H1 (cell line): ENCODE data around the gene VWF. TPM values are rescaled to one million over a fixed set of nuclear protein-coding genes. Genes with fewer than 3 reads are reported as not detected.

Source experiments
- CHD7 ChIP-seq: fragments of 300-600 bp; sonication (generic); IDR thresholded peaks from 2 replicates; pipeline ENCODE4 v1.7.1; 2012; ENCODE audit warnings: low read length, moderate library complexity, mild to moderate bottlenecking, inconsistent platforms; ENCODE audit not compliant: insufficient replicate concordance
- CTBP2 ChIP-seq: IDR thresholded peaks from 2 replicates; pipeline ENCODE4 v1.7.0; 2011; ENCODE audit warnings: borderline replicate concordance, mild to moderate bottlenecking, moderate library complexity, mixed read lengths, low read length; ENCODE audit not compliant: insufficient read depth, insufficient read length
- E2F6 ChIP-seq: IDR thresholded peaks from 2 replicates; pipeline ENCODE4 v1.6.1; 2012; ENCODE audit warnings: inconsistent platforms
- POU5F1 ChIP-seq: IDR thresholded peaks from 2 replicates; pipeline ENCODE4 v1.6.1; 2011; ENCODE audit warnings: low read depth, mild to moderate bottlenecking, low read length, moderate library complexity
- SIX5 ChIP-seq: IDR thresholded peaks from 2 replicates; pipeline ENCODE4 v1.6.1; 2011; ENCODE audit warnings: mild to moderate bottlenecking, low read depth, low read length
- TAF7 ChIP-seq: optimal IDR thresholded peaks from 2 replicates; pipeline ENCODE3; 2011; ENCODE audit warnings: low read depth, mild to moderate bottlenecking, inconsistent platforms, low read length, moderate library complexity, borderline replicate concordance
- TEAD4 ChIP-seq: IDR thresholded peaks from 2 replicates; pipeline ENCODE4 v1.6.1; 2012; ENCODE audit warnings: low read depth, low read length, inconsistent platforms, mixed read lengths
- polyA plus RNA-seq, 7 experiments: library from polyadenylated mRNA; depleted of rRNA in 3 of 7; stranded (reverse) in 5 of 7; unstranded in 2 of 7; fragments of >200 nt in 5 of 7; fragments of 200-250 nt in 2 of 7; gene quantifications; 1 replicate in 5 of 7; 2 replicates in 1 of 7; 4 replicates in 1 of 7; pipeline versions ENCODE4 v1.2.1 to v1.2.3, GENCODE V29; 2011 to 2013; ENCODE audit warnings: missing spikeins in 2 of 7, mixed read lengths in 2 of 7
- total RNA-seq: library from RNA; stranded (reverse); fragmentation: NEBNext Ultra II Directional; extraction: Animal tissue kit (Norgen Biotek cat#: 25700); gene quantifications from 2 replicates; pipeline ENCODE4 v1.2.1, GENCODE V29; 2021

Gene VWF
- total and polyA plus RNA-seq, 2 of the 8 experiments (the other 6 are each of a cell fraction or from before 2014, with no cell fraction given), result 0.39 to 0.60 TPM

- TF ChIP-seq CHD7 (no peak), TEAD4 (no peak), CTBP2 (no peak), E2F6 (no peak), POU5F1 (no peak), TAF7 (no peak), SIX5 (no peak)
Observed at GRCh38 chr12:6122201-6122600, 2.3 kb downstream of the VWF start (continued).
